HCT116 (cell line): ENCODE data around the gene ZBTB21. TPM values are rescaled to one million over a fixed set of nuclear protein-coding genes. Genes with fewer than 3 reads are reported as not detected.

Experiments used
- ATAC-seq: fragments of 200-7000 bp; cut with Tn5 transposase; 2 replicates; pipeline ENCODE4 v1.9.1; 2020; ENCODE audit warnings: mild to moderate bottlenecking, moderate library complexity
- BruUV-seq: library from RNA; stranded (reverse); fragments of 400-500 nt; replicated peaks from 2 replicates; lab custom pipeline; 2021; lab: Mats Ljungman, UMichigan
- CTCF ChIA-PET: fragments of 300-600 bp; sonication (Branson Sonifier 250); formaldehyde crosslinking; loops from one replicate; lab custom pipeline; 2021; ENCODE audit warnings: antibody characterized with exemption; lab: Charles Lee
- POLR2A ChIA-PET: fragments of 300-600, 350-600 bp; sonication (Branson Sonifier 250); formaldehyde crosslinking; loops from one replicate; lab custom pipeline; 2021; ENCODE audit warnings: antibody characterized with exemption; lab: Charles Lee
- RAD21 ChIA-PET, 2 experiments: fragments of 300-600 bp; sonication (Branson Sonifier 250); formaldehyde crosslinking; loops; one replicate each; lab custom pipeline; 2023; ENCODE audit warnings: low total read pairs in 2 of 2; ENCODE audit not compliant: uncharacterized antibody in 2 of 2, unreplicated experiment in 2 of 2, low non-redundant PET in 1 of 2; lab: Charles Lee
- DNase-seq: peaks from one replicate; pipeline ENCODE4 v3.0.0-alpha.2; 2010; ENCODE audit warnings: low read depth, low spot score
- H2AFZ ChIP-seq: fragments of 200-600 bp; shearing (Covaris generic), sonication (generic); 2 replicates; pipeline ENCODE4 v1.6.1; 2017; ENCODE audit warnings: low read depth, mixed run types, mixed read lengths, antibody characterized with exemption, low read length; ENCODE audit not compliant: poor library complexity, severe bottlenecking
- H3K27ac ChIP-seq: 2 replicates; pipeline ENCODE4 v1.5.1; 2012; ENCODE audit warnings: low read depth, low read length
- H3K27me3 ChIP-seq: fragments of 200-600 bp; sonication (generic); 2 replicates; pipeline ENCODE4 v1.6.1; 2016; ENCODE audit warnings: mixed run types, low read length, mixed read lengths; ENCODE audit not compliant: insufficient read depth
- H3K36me3 ChIP-seq, 2 experiments: fragments of 200-500 bp in 1 of 2; fragments of 200-600 bp in 1 of 2; sonication (Bioruptor generic) in 1 of 2; sonication (generic) in 1 of 2; 2 replicates each; pipeline versions ENCODE4 v1.5.1 to v1.6.1; 2014 to 2016; ENCODE audit warnings: low read length in 2 of 2, inconsistent platforms in 1 of 2, mixed read lengths in 1 of 2, mixed run types in 1 of 2; ENCODE audit not compliant: insufficient read depth in 2 of 2, control insufficient read depth in 1 of 2
- H3K4me1 ChIP-seq, 2 experiments: fragments of 200-600 bp in 1 of 2; sonication (generic) in 1 of 2; 2 replicates each; pipeline versions ENCODE4 v1.5.1 to v1.6.1; 2012 to 2017; ENCODE audit warnings: low read length in 2 of 2, inconsistent platforms in 1 of 2, mild to moderate bottlenecking in 1 of 2, mixed read lengths in 1 of 2, mixed run types in 1 of 2, moderate library complexity in 1 of 2; ENCODE audit not compliant: insufficient read depth in 2 of 2, control insufficient read depth in 1 of 2
- H3K4me2 ChIP-seq: fragments of 200-600 bp; sonication (generic); 2 replicates; pipeline ENCODE4 v1.6.1; 2017; ENCODE audit warnings: mixed run types, low read length, mixed read lengths
- H3K4me3 ChIP-seq, 2 experiments: fragments of 200-600 bp in 1 of 2; sonication (generic) in 1 of 2; replicated peaks in 1 of 2; 2 replicates each; pipeline ENCODE4 v1.5.1; 2011 to 2016; ENCODE audit warnings: low read length in 2 of 2, control low read depth in 1 of 2, low read depth in 1 of 2, mild to moderate bottlenecking in 1 of 2, mixed read lengths in 1 of 2, mixed run types in 1 of 2
- H3K79me2 ChIP-seq: fragments of 200-600 bp; sonication (generic); 2 replicates; pipeline ENCODE4 v1.6.1; 2017; ENCODE audit warnings: mild to moderate bottlenecking, mixed run types, low read length, moderate library complexity, mixed read lengths; ENCODE audit not compliant: insufficient read depth
- H3K9ac ChIP-seq: fragments of 200-600 bp; sonication (generic); 2 replicates; pipeline ENCODE4 v1.6.1; 2016; ENCODE audit warnings: low read length, mixed read lengths
- H3K9me2 ChIP-seq: fragments of 200-600 bp; sonication (generic), shearing (Covaris generic); 2 replicates; pipeline ENCODE4 v1.6.1; 2017; ENCODE audit warnings: mixed run types, mild to moderate bottlenecking, moderate library complexity; ENCODE audit not compliant: insufficient read depth
- H3K9me3 ChIP-seq, 2 experiments: fragments of 200-500 bp in 1 of 2; fragments of 200-600 bp in 1 of 2; sonication (Bioruptor generic) in 1 of 2; sonication (generic) in 1 of 2; 2 replicates each; pipeline ENCODE4 v1.6.1; 2014 to 2017; ENCODE audit warnings: low read length in 2 of 2, mixed read lengths in 2 of 2, inconsistent platforms in 1 of 2, low read depth in 1 of 2, mild to moderate bottlenecking in 1 of 2, mixed run types in 1 of 2, moderate library complexity in 1 of 2; ENCODE audit not compliant: control insufficient read depth in 1 of 2, insufficient read depth in 1 of 2
- H4K20me1 ChIP-seq: fragments of 200-600 bp; sonication (generic), shearing (Covaris generic); 2 replicates; pipeline ENCODE4 v1.6.1; 2017; ENCODE audit warnings: mixed run types, mild to moderate bottlenecking, moderate library complexity; ENCODE audit not compliant: insufficient read depth
- ATF3 ChIP-seq: IDR thresholded peaks from 2 replicates; pipeline ENCODE4 v1.6.1; 2012
- CEBPB ChIP-seq: IDR thresholded peaks from 2 replicates; pipeline ENCODE4 v1.6.1; 2012; ENCODE audit warnings: low read depth
- EGR1 ChIP-seq: IDR thresholded peaks from 2 replicates; pipeline ENCODE4 v1.6.1; 2012; ENCODE audit warnings: low read depth
- JUND ChIP-seq: IDR thresholded peaks from 2 replicates; pipeline ENCODE4 v1.6.1; 2012
- MAX ChIP-seq: IDR thresholded peaks from 2 replicates; pipeline ENCODE4 v1.6.1; 2012
- POLR2AphosphoS5 ChIP-seq: IDR thresholded peaks from 2 replicates; pipeline ENCODE4 v1.6.1; 2011; ENCODE audit warnings: mild to moderate bottlenecking, low read depth, low read length, moderate library complexity
- SP1 ChIP-seq: IDR thresholded peaks from 2 replicates; pipeline ENCODE4 v1.6.1; 2012; ENCODE audit warnings: low read depth
- SRF ChIP-seq: IDR thresholded peaks from 2 replicates; pipeline ENCODE4 v1.6.1; 2012; ENCODE audit warnings: low read depth
- YY1 ChIP-seq: IDR thresholded peaks from 2 replicates; pipeline ENCODE4 v1.6.1; 2011; ENCODE audit warnings: low read length, low read depth, moderate library complexity, mild to moderate bottlenecking; ENCODE audit not compliant: insufficient replicate concordance; ENCODE audit errors: extremely low read depth
- ZBTB33 ChIP-seq: IDR thresholded peaks from 2 replicates; pipeline ENCODE4 v1.6.1; 2011; ENCODE audit warnings: mild to moderate bottlenecking, low read length, moderate library complexity; ENCODE audit not compliant: insufficient replicate concordance; ENCODE audit errors: extremely low read depth
- intact Hi-C: fragments of 100-400 bp; cut with micrococcal nuclease; formaldehyde crosslinking; loops from 2 replicates; pipeline ENCODE4 v1.10.0; 2022
- total RNA-seq: library from RNA; stranded (reverse); gene quantifications from one replicate; pipeline ENCODE4 v1.2.1, GENCODE V29; 2021; ENCODE audit not compliant: unreplicated experiment

The ZBTB21 gene
- total RNA-seq, 1 experiment from 2014 or later, result 28.7 TPM

GRCh38 chr21:41953831-41954653 is 56.1 kb downstream of the ZBTB21 start, which contains the start of gene C2CD2 (continued):
- TF ChIP-seq JUND, result no peak
- no peak for TF ChIP-seq SRF
- TF ChIP-seq, all 23 proteins: peak for 3

- H3K9me3 ChIP-seq, result no peaks in the 10 kb centered on the region
- no peak overlapping the region for H2AFZ ChIP-seq
- H3K9ac ChIP-seq, result peak overlapping the region; percentile 88
- H3K4me2 ChIP-seq, result peak overlapping the region; percentile 96
- intact Hi-C loops, result loop anchor here (5.0 kb wide), 1 partner anchor 76 kb away; the partner anchor contains the start of gene PRDM15
- BruUV-seq, result no TSS peak
- 0 out of 2 replicates have a peak, but pooled peaks cover 4% of the 10 kb centered on the region for H4K20me1 ChIP-seq
- peaks cover 34 to 49% of the 10 kb centered on the region in 2 experiments for H3K4me1 ChIP-seq
- DNase-seq (no peak), ATAC-seq (peak; percentile 30)
- CTCF ChIA-PET, result no interaction called here
- peak overlapping the region; percentile 68 to 83 for H3K4me3 ChIP-seq
- H3K27me3 ChIP-seq, result no peaks in the 10 kb centered on the region
- H3K79me2 ChIP-seq, result peaks cover 50% of the 10 kb centered on the region
- POLR2A ChIA-PET, result no interaction called here
- peak overlapping the region; percentile 78; the same call in 1 of the 2 replicates for H3K27ac ChIP-seq
- RAD21 ChIA-PET, result no interaction called here
- TF ChIP-seq CEBPB, result no peak
- no peaks in the 10 kb centered on the region for H3K9me2 ChIP-seq
- 0 out of 4 replicates have a peak, but pooled peaks cover 0 to 4% of the 10 kb centered on the region in 2 experiments for H3K36me3 ChIP-seq
These were observed 56.8 kb downstream of the ZBTB21 start for GRCh38 chr21:41953249-41953830.

- Histone ChIP-seq H3K36me3 (0 out of 4 replicates have a peak, but pooled peaks cover 0 to 4% of the 10 kb centered on the region in 2 experiments), H3K79me2 (peaks cover 56% of the 10 kb centered on the region), H3K4me2 (peak overlapping the region; percentile 96), H3K4me1 (peaks cover 28 to 43% of the 10 kb centered on the region in 2 experiments), H4K20me1 (0 out of 2 replicates have a peak, but pooled peaks cover 4% of the 10 kb centered on the region), H2AFZ (no peak overlapping the region), H3K27me3 (no peaks in the 10 kb centered on the region), H3K9ac (peak overlapping the region; percentile 88), H3K4me3 (peak overlapping the region; percentile 68 to 83), H3K27ac (peak overlapping the region; percentile 78; the same call in 1 of the 2 replicates), H3K9me2 (no peaks in the 10 kb centered on the region), H3K9me3 (no peaks in the 10 kb centered on the region)
- ChIA-PET CTCF (no interaction called here), RAD21 (no interaction called here), POLR2A (no interaction called here)
- DNase-seq (no peak), ATAC-seq (no peak)
- intact Hi-C loops, result loop anchor here (5.0 kb wide), 1 partner anchor 75 kb away; the partner anchor contains the start of gene PRDM15
- TSS peak; percentile 53 for BruUV-seq
- TF ChIP-seq ZBTB33, result no peak
- no peak for TF ChIP-seq MAX
- TF ChIP-seq SRF, result no peak
- no peak for TF ChIP-seq POLR2AphosphoS5
- TF ChIP-seq ATF3, result no peak
- TF ChIP-seq SP1, result no peak
- TF ChIP-seq EGR1, result no peak
- no peak for TF ChIP-seq YY1
These were observed 57.5 kb downstream of the ZBTB21 start for GRCh38 chr21:41952568-41953248.
